NB4 (cell line): ENCODE measurements around the gene ANKRD34B.

ENCODE experiments used
- CTCF ChIP-seq: IDR thresholded peaks from one replicate; pipeline ENCODE4 v1.5.1; 2012; ENCODE audit warnings: low read depth, low read length
- MAX ChIP-seq: IDR thresholded peaks from 2 replicates; pipeline ENCODE4 v1.6.1; 2011; ENCODE audit warnings: low read depth, low read length
- POLR2A ChIP-seq: IDR thresholded peaks from 2 replicates; pipeline ENCODE4 v1.6.1; 2011; ENCODE audit warnings: mild to moderate bottlenecking; ENCODE audit not compliant: insufficient read length; ENCODE audit errors: extremely low read depth

- no peak for TF ChIP-seq POLR2A
- TF ChIP-seq CTCF: no peak
- TF ChIP-seq MAX: no peak
These were observed 37.8 kb upstream of the ANKRD34B start for GRCh38 chr5:80607832-80608231.
